Measurements from ENCODE around the gene ADGRL1.

ADGRL1 gene

DNA sequence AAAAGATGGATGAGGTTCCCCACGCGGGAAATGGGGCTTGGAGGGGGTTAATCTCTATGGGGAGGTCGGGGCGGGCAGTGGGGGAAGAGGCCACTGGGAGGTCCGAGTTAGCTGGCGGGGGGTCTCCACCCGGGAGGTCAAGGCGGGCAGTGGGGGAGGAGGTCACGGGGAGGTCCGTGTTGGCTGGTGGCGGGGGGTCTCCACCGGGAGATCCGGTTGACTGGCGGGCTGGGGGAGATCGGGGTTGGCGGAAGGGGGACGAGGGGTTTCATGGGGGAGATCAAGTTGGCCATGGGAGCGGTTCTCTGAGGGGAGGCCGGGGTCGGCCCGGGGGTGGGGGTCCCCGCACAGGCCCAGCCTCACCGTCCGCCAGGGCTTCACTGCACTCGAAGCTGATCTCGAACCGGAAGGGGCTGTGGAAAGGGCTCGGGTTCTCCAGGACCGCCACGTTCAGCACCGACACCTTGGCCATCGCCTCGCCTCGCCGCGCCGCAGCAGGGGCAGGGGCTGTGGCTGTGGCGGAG is 69.9 kb downstream of the ADGRL1 start:
- DNase-seq: no peak

DNA sequence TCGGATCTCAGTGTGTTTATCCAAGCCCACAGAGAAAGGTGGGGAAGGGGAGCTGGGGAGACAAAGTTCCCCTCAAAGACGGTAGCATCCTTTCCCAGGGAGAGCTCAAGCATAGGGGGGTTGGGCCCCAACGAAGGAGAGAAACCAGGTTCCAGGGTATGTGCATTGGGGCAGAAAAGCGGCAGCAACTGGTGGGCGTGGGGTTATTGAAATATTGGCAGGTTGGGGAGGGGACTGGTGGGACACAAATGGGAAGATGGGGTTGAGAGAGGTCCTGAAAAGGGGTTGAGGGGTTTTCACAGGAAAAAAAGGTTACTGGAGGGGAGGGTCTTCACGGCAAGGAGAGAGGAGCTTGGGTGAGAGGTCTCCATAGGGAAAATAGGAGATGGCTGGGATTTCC is 70.6 kb downstream of the ADGRL1 start:
- DNase-seq: no peak

DNA sequence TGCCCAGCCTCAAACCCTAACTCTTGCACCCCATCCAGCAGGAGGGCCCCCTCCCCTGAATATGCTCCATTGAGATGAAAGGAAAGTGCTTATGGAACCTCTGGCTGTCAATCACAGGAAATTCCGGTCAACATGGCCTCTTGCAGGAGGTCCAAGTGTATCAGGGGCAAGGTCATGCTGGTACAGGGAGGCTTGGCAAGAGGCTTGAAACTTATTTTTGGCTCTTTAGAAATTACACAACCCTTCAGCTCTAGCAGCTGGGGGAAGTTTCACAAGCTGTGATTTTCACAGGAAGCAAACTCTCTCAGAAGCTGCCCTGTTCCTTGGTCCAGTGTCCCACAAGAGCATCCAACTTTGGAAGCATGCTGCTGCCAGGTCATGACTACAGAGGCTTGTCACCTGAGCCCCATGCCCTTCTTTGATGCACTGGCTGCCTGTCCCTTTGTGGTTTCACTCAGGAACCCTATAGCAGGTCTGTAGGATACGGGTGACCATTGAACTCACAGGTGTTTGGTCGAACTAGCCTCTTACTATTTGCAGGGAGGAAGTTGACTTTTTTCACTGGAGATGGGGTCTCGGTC is 78.0 kb downstream of the ADGRL1 start:
- no peak for DNase-seq

DNA sequence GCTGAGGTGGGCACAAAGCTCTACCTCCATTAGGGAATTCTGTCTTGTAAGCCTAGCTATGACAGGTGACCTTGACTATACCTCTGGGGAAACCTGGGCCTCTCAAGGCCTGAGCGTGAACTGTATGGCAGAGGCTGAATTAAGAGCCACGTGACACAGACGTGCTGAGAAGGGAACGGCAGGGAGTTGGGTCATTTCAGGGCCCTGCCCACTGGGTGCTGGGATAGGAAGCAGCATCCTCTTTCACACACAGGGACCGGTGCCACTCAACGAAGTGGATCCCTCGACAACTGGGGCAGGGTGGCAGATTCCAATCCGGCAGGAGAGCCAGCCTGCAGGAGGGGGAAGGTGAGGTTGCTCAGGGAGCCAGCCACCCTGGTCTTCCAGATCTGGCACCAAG is 78.8 kb downstream of the ADGRL1 start:
- DNase-seq: no peak

DNA sequence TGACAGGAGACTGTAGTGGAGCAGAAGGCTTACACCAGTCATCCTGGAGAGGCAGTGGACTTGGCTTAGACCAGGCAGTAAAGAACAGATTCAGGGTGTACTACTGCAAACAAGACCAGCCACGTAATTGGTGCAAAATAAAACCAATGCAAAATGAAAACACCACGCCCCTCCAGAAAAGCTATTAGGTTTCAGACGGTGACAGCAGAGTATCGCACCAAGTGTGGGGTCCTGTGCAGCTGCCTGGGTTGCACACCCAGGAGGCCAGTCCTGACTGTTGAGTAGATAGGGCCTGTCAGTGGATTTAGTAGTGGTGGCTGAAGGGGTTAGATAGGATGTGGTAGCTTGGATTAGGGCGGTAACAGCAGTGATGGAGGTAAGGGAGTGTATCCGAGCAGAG is 83.0 kb downstream of the ADGRL1 start:
- no peak for DNase-seq

DNA sequence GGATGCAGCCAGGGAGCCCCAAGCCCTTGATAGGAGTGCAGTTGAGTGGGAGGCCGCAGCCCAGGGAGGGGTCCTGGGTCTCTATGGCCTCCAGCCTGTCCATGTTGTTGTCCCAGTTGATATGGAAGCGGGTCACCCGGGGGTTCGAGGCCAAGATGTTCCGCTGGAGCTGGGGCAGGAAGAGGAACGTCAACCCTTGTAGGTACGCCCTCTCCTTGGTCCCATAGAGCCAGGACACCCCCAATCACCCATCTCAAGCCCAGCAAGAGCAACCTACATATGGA is 85.5 kb downstream of the ADGRL1 start:
- DNase-seq: no peak

DNA sequence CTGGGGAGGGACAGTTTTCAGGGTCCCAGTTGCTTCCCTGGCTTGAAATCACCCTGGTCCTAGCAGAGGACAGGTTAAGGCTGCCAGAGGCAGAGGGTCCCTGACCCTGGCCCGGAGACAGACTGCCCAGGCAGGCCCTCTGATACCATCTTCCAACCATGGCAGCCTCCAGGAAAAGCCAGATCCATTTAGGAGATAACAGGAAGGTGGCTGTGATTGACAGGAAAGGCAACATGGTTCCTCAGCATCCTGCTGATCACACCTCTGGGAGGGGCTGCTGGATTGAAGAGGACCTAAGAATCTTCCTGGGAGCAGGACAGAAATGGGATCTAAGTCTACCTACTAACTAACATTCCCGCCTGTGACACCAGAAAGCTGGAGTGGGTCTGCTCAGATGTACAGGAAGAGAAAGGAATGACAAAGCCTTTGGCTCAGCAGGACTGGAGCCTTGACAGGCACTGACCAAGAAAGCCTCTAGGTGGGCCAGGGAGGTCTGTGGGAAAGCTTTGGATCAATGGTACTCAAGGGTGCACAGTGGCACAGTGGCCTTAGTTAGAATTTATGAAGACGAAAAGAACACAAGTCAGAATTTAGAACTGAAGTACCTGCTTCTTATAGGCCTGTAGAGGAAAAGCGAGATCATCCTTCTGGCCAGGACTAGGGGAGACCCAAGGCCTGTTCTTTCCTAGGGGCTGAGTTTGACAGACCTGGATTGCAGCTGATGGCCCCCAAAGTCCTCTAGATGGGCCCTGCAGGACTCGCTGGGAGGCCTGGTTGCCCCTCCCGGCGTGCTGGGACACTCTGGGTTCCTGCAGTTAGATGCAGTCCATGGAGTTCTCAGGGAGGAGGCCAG is 86.1 kb downstream of the ADGRL1 start:
- no peak for DNase-seq

DNA sequence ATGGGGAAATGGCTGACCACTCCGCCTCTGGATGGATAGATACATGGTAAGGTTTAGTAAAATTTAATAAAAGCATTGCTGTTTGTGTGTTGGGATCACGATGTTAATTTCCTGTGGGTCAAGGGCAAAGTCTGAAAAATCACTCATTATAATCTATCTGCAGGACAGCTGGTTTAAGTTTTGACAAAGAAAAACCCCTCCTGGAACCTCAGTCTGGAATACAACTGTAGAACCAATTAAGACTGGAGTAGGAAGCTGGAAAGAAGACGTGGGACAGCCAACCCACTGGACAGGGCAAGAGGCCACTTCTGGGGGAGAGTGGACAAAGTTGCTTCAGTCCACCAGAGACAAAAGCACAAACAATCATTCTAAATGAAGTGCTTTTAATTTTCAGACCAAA is 86.8 kb downstream of the ADGRL1 start:
- DNase-seq: no peak

DNA sequence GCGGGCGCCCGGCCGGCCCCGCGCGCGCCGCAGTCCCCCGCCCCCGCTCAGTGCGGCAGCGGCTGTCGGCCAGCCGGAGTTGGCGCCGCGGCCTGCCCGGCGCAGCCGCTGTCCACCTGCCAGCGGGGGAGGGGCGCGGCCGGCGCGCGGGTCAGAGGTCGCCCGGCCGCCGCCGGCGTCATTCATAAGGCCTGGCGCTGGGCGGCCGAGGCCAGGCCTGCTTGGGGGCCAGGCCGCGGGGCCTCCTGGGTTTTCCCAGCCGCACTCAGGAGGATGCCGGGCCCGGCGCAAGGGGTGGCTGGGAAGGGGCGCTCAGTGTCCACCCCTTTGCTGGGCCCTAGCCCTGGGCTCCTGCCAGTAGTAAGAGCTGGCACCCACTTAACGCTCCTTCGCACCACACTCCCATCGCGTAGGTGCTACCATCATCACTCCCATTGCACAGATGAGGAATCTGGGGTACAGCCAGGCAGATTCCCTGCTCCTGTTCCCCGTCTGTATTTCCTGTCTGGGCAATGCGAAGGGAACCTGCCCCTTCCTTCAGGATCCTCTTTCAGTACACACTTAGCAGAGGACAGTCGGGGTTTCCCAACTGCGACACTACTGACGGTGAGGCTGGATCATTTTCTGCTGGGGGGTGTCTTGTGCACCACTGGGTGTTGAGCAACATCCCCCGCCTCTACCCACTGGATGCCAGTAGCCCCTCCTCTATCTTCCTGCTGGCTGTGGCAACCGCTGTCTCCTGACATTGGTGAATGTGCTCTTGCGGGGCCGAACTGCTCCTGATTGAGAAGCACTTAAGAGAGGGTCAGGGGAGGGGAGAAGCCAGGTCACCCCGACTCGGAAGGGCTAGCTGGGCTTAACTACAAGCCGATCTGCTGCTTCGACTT is 87.6 kb downstream of the ADGRL1 start:
- DNase-seq: peak; percentile 48 to 52

DNA sequence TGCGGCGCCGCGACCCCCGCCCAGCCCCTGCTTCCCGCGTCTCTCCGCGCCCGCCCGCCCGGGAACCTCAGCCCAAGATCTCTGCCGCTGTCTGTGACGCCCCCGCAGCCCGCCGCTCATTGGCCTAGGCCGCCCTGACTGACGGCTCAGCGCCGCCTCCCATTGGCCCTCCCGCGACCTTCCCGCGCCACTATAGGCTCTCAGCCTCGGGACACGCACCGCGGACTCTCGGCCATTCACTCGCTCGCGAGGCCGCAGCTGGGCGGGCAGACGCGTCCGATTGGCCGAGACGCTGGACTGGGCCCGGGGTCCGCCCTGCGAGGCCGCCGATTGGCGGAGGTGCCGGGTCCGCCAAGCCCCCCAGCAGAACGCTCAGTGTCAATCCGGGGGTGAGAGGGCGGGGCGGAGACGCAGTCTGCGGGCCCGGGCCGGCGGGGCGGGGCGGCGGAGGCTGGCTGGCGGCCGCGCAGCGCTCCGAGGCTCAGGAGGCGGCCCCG is 88.3 kb downstream of the ADGRL1 start, which contains the start of gene PRKACA:
TSS of gene PRKACA (minus strand) at position 95 of the 497 bp plus-strand sequence. CDS start 215 bp downstream, outside the sequence.
- DNase-seq: peak; percentile 97 to 99

DNA sequence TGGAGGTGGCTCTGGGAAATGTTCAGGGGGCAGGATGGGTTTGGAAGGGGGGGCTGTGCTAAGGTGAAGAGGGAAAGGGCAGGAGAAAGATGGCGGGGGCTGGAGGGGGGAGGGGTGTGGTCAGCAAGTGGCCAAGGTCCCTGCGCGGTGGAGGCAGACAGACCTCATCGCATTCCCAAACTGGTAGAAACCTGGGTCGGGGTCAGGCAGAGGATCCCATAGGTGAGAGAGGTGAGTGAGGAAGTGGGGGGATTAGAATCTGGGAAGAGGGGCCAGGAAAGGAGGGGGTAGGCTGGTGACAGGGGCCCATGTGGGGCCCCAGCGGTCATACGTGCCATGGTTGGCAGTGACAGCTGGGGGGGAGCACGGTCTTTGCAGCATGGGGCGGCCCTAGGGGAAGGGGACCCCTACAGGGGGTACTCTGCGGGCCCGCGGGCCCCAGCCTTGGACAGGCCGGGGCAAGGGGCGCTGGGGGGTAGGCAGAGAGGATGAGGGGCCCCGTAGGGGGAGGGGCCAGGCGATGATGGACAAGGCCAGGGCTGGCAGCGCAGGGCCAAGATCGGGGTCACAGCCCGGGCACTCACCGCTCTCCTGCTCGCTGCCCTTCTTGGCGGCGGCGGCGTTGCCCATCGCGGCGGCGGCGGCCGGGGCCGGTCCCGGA is 88.9 kb downstream of the ADGRL1 start:
- DNase-seq: no peak

DNA sequence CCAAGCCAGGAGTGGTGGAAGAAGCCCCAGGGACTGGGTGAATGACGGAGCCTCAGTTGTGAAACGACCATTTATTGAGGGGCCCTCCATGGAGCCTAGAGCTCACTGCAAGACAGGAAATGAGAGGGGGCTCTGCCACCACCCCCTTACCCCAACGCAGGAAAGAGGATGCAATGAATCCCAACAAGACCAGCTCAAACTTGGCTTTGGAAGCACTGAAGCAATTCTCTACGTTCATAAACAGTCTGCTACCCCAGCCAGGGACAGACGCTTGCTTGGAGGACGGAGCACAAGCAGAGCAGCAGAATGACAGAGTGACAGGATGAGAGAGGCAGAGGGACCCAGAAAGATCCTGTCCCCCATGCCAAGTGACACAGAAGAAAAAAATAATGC is 89.4 kb downstream of the ADGRL1 start:
- DNase-seq: no peak

DNA sequence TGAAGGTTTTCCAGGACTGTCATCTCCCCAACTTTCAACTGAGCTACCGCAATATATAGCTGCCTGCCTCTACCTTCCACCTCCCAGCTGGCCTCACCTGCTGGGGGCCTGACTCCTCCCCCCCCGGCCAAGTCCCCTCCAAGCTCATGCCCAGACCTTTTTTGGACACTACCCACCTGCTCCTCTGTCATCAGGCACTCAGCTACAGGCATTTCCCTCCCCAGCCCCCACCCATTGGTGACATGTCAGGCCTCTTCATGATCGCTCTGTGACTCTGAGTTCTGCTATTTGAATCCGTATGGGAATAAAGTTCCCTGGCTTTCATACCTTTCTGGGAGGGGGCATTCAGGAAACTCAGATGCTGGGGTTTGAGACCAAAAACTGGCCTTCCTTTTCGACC is 90.2 kb downstream of the ADGRL1 start:
- DNase-seq: no peak

DNA sequence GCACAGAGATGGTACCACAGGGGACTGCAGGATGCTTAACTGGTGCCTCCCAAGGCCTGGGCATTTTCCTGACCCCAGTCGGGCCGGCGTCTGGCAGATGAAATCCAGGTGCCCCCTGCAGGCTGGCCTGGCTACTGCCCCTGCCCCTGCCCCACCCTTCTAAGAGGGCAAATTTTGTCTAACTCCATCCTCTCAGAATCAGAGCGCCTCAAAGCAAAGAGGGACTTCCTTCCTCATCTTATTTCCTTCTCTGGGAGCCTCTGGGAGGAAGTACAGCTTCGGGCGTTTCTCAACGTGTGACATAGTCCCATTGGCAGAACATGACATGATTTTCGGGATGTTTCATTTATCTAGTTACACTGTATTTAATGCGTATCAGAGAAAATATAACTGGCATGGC is 91.1 kb downstream of the ADGRL1 start:
- DNase-seq: peak; percentile 75 to 78

DNA sequence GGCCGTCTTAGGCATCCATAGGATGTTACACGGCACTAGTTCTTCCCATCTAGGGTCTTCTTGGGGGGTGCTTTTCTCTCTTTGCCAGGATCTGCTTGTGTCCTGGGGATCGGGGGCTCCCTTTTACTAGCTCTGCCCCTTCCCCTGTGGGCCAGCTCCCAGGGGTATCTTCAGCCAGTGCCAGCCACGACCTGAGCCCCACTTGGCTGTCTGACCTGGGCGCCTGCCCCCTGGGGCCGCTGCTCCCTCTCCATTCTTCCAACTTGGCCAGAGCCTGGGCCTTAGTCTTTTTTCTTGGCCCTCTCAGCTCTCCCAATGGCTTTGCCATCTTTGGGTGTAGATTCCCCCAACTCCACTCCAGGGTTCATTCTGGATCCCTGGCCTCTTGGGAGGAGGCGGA is 91.5 kb downstream of the ADGRL1 start:
- DNase-seq: no peak

DNA sequence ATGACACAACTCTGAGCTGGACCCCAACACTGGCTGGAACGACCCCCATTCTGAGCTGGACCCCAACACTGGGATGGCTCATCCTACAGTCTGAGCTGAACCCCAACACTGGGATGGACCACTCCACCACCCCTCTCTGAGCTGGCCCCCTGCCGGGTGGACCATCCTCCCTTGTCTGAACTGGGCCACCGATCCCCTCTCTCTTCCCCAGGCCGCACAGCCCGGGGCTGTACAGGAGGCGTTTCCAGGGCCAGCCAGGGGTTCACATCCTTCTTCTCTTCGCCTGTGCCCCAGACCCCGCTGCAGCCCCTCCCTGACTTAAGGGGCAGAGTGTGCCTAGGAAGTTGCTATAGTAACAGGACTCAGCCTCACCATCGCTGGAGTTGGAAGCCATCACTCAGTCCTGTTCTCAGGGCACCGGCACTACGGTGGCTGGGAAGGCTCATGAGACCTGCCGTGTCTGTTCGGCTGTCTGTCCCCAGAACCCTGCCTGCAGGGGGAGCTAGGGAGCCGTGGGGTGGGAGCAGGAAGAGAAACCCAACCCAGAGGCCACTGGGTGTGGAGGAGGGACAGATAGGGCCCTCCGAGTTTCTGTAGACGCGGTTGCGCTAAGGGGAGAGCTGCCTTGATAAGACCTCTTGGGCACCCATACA is 92.1 kb downstream of the ADGRL1 start:
- DNase-seq: peak; percentile 77 to 78

DNA sequence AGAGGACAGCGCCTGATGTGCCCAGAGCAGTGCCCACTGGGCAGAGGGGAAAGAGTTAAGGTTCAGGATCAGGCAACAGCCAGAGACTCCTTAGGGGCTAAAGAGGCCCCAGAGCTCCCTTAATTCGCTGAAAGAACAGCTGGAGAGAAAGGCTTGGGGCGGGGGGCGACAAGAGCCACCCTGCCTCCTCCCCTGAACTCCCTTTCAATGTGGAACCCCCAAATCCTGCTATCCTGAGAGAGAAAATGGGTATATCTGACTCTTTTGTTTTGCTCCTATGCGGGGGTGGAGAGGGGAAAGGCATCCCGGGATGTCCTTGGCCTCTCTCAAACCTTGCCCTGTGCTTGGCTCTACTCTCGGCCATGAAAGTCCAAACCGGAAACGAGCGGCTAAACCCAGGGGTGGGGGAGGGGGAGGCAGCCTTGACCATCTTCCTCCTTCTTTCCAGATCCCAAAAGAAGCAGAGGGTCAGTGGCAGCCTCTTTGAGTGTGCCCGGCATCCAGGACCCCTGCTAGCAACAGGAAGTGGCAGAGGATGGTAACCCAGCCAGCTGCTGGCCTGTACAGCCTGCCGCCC is 93.1 kb downstream of the ADGRL1 start:
- DNase-seq: no peak

DNA sequence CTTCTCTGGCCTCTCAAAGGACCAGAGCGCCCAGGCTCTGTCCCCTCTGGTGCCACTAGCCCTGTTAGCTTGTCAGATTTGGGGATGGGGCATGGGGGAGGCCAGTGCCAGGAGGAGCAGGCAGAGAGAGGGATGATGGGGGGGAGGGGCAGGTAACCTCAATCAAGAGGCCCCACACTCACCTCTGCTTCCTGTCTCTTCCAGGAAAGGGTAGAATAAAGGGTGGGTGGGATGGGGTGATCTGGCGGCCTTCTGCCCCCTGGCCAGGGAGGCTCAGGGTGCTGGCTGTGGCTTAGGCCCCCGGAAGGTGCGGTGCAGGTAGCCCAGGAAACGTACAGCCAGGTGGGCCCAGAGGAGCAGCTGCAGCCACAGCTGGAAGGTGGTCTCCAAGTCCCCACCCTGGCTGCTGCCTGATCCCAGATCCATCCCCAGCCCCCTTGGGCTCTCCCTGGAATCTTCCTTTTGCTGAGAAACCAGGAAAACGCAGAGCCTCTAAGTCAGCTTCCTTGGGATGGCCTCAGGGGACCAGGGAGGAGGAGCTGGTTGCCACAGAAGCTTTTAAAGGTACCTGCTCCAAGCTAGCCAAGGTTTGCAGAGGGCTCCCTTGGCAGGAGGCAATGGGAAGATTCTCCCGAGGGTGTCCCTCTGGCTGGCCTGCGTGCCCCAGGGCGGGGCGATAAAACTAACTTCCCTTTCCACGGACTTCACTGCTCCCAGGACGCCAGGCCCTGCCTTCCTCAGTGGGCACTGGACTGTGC is 93.7 kb downstream of the ADGRL1 start:
- DNase-seq: no peak

DNA sequence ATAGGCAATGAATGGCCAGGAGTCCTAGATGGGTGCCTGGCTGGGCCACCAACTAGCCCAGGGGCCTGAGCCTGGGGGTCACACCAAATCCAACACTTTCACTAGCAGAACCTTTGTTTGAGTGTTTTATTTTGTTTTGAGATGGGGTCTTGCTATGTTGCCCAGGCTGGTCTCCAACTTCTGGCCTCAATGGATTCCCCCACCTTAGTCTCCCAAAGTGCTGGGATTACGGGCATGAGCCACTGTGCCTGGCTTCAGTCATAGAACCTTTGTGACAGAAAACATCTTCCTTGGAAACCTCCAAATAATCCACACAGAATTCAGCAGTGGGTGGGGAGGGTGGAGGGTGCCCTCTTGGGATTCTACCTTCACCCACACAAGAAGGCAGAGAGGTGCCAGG is 94.5 kb downstream of the ADGRL1 start:
- no peak for DNase-seq

DNA sequence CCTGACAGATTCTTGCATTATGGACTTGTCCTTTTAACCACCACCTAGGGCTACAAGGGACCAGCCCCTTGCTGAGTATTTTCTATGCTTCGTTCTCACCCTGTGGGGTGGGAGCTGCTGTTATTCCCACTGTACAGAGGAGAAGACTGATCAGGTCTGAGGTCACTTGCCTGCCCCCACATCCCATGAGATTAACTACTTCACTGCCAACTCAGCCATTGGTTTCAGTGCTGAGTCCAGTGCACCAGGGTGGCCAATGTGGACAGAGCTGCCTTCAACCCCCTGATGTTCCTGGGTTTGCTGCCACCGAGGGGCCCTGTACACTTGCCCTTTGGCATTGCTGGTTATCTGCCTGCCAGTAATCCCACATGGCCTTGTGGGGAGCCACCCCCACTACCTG is 95.3 kb downstream of the ADGRL1 start:
- no peak for DNase-seq

Measured in activated T-cell treated with anti-CD3 and anti-CD28 coated beads, Interleukin-2, amount 50 U/mL, for 48 hours (primary cell).